RWPE2 (cell line): ENCODE data around the gene TNFRSF18.
"Not testable (repeated sequence)": the region's sequence is repeated elsewhere in the genome, so short reads cannot be mapped to it uniquely, and the experiment has no call there.

Experiments
- ATAC-seq: fragments of 200-7000 bp; cut with Tn5 transposase; 3 replicates; pipeline ENCODE4 v1.9.1; 2021; ENCODE audit warnings: low read depth
- DNase-seq: peaks from one replicate; pipeline ENCODE4 v3.0.0-alpha.2; 2020; ENCODE audit warnings: low spot score
- H3K27ac ChIP-seq: fragments of 450-650 bp; 2 replicates; pipeline ENCODE4 v1.5.1; 2017; ENCODE audit warnings: mild to moderate bottlenecking; ENCODE audit not compliant: poor library complexity, severe bottlenecking
- H3K27me3 ChIP-seq: fragments of 250-450 bp; sonication (Bioruptor Pico); 2 replicates; pipeline ENCODE4 v1.5.1; 2021; ENCODE audit warnings: mild to moderate bottlenecking, moderate library complexity; ENCODE audit not compliant: insufficient read depth, poor library complexity, severe bottlenecking
- H3K36me3 ChIP-seq: fragments of 250-450 bp; sonication (Bioruptor Pico); 2 replicates; pipeline ENCODE4 v1.5.1; 2020; ENCODE audit warnings: low read depth, mild to moderate bottlenecking, moderate library complexity
- H3K4me1 ChIP-seq: fragments of 250-450 bp; sonication (Bioruptor Pico); 2 replicates; pipeline ENCODE4 v1.5.1; 2021; ENCODE audit warnings: mild to moderate bottlenecking, moderate library complexity; ENCODE audit not compliant: insufficient read depth, poor library complexity, severe bottlenecking
- H3K4me3 ChIP-seq: fragments of 250-450 bp; sonication (Bioruptor Pico); 2 replicates; pipeline ENCODE4 v1.5.1; 2021; ENCODE audit warnings: mild to moderate bottlenecking, moderate library complexity; ENCODE audit not compliant: severe bottlenecking
- H3K9me3 ChIP-seq: fragments of 250-450 bp; sonication (Bioruptor Pico); 2 replicates; pipeline ENCODE4 v1.5.1; 2021; ENCODE audit warnings: mild to moderate bottlenecking, moderate library complexity; ENCODE audit not compliant: severe bottlenecking
- CTCF ChIP-seq: fragments of 450-650 bp; IDR thresholded peaks from one replicate; pipeline ENCODE4 v1.5.1; 2017; ENCODE audit warnings: mild to moderate bottlenecking, moderate library complexity; ENCODE audit not compliant: poor library complexity, severe bottlenecking

Gene TNFRSF18

GRCh38 chr1:1176931-1177330 is 29.5 kb downstream of the TNFRSF18 start:
- TF ChIP-seq CTCF, result no peak
- no peaks in the 10 kb centered on the region for H3K27me3 ChIP-seq
- no peaks in the 10 kb centered on the region for H3K4me1 ChIP-seq
- H3K4me3 ChIP-seq, result no peak overlapping the region
- no peak; the same call in 2 of the 3 replicates for ATAC-seq
- no peak for DNase-seq
- no peaks in the 10 kb centered on the region for H3K9me3 ChIP-seq
- H3K36me3 ChIP-seq, result no peaks in the 10 kb centered on the region
- H3K27ac ChIP-seq, result no peak overlapping the region

GRCh38 chr1:1176063-1176761 is 30.2 kb downstream of the TNFRSF18 start:
- not testable (repeated sequence) for H3K9me3 ChIP-seq, H3K27ac ChIP-seq, H3K4me3 ChIP-seq, H3K4me1 ChIP-seq, H3K27me3 ChIP-seq, H3K36me3 ChIP-seq
- DNase-seq (peak; percentile 64), ATAC-seq (peak; percentile 68)

- Histone ChIP-seq H3K4me1 (no peaks in the 10 kb centered on the region), H3K4me3 (no peak overlapping the region), H3K27ac (no peak overlapping the region), H3K36me3 (no peaks in the 10 kb centered on the region), H3K9me3 (no peaks in the 10 kb centered on the region), H3K27me3 (no peaks in the 10 kb centered on the region)
- no peak for DNase-seq
- TF ChIP-seq CTCF, result no peak
- ATAC-seq, result no peak
These were observed 30.9 kb downstream of the TNFRSF18 start for GRCh38 chr1:1175221-1176062.

- no peaks in the 10 kb centered on the region for H3K27me3 ChIP-seq
- ATAC-seq, result no peak
- H3K36me3 ChIP-seq, result no peaks in the 10 kb centered on the region
- no peak within 1 kb of the TSS for H3K27ac ChIP-seq
- no peaks in the 10 kb centered on the region for H3K4me1 ChIP-seq
- no peaks in the 10 kb centered on the region for H3K9me3 ChIP-seq
- no peak for TF ChIP-seq CTCF
- peak; percentile 54 for DNase-seq
- H3K4me3 ChIP-seq, result no peak within 1 kb of the TSS
These were observed 32.5 kb downstream of the TNFRSF18 start, which contains the start of gene TTLL10 for GRCh38 chr1:1173793-1174415. TSS of gene TTLL10 (plus strand) at chr1:1173880. CDS start at chr1:1179216, 5,336 bp downstream.

- Histone ChIP-seq H3K36me3 (no peaks in the 10 kb centered on the region; the same call in 1 of the 2 replicates), H3K27me3 (no peaks in the 10 kb centered on the region), H3K4me3 (no peak overlapping the region), H3K27ac (no peak overlapping the region), H3K9me3 (no peaks in the 10 kb centered on the region), H3K4me1 (no peaks in the 10 kb centered on the region)
- no peak for TF ChIP-seq CTCF
- DNase-seq (no peak), ATAC-seq (no peak)
These were observed 33.2 kb downstream of the TNFRSF18 start for GRCh38 chr1:1173061-1173792.
